Prostate gland (tissue), 2 donors: ENCODE measurements around the gene EDEM3. TPM values are rescaled to one million over a fixed set of nuclear protein-coding genes. Genes with fewer than 3 reads are reported as not detected.

Experiments used
- DNase-seq: peaks from one replicate; pipeline ENCODE4 v3.0.0-alpha.2; 2019; ENCODE audit warnings: low spot score
- H3K27ac ChIP-seq, 2 donors: fragments of 200-600 bp; sonication (generic); 2 replicates each; pipeline ENCODE4 v1.5.1; 2017 to 2019
- H3K27me3 ChIP-seq: fragments of 200-600 bp; sonication (generic); replicated peaks from 2 replicates; pipeline ENCODE4 v1.5.1; 2019; ENCODE audit not compliant: insufficient read depth
- H3K36me3 ChIP-seq, 2 donors: fragments of 200-600 bp; sonication (generic); 1 replicate in 1 of 2; 2 replicates in 1 of 2; pipeline versions ENCODE4 v1.5.1 to v1.8.1; 2017 to 2019
- H3K4me1 ChIP-seq: fragments of 200-600 bp; sonication (generic); replicated peaks from 2 replicates; pipeline ENCODE4 v1.5.1; 2019
- H3K4me3 ChIP-seq, 2 donors: fragments of 200-600 bp; sonication (generic); 2 replicates each; pipeline ENCODE4 v1.5.1; 2017 to 2019
- H3K9me3 ChIP-seq: fragments of 200-600 bp; sonication (generic); 2 replicates; pipeline ENCODE4 v1.5.1; 2017
- POLR2A ChIP-seq: fragments of 450-650 bp; IDR thresholded peaks from one replicate; pipeline ENCODE4 v1.6.1; 2016; ENCODE audit warnings: antibody characterized with exemption, mild to moderate bottlenecking
- POLR2AphosphoS5 ChIP-seq: sonication (generic); formaldehyde crosslinking; IDR thresholded peaks from one replicate; pipeline ENCODE4 v1.6.1; 2017; ENCODE audit warnings: antibody characterized with exemption
- WGBS: methylation state at CpG from one replicate; pipeline ENCODE4 v1.1.5; 2018; 5-methylcytosine and 5-hydroxymethylcytosine counted together
- intact Hi-C: fragments of 100-400 bp; cut with DNase I; formaldehyde crosslinking; loops from one replicate; pipeline ENCODE4 v1.14.2; 2022
- total RNA-seq, 2 donors: library from RNA; depleted of rRNA; stranded (reverse); fragments of >200 nt; gene quantifications; one replicate each; pipeline ENCODE4 v1.1.0, GENCODE V29; 2016
- TF ChIP-seq, protein P1 (sequence below), 4 experiments: fragments of 200-600 bp in 2 of 4; fragments of 450-650 bp in 2 of 4; sonication (generic) in 2 of 4; IDR thresholded peaks; 1 replicate in 3 of 4; 2 replicates in 1 of 4; pipeline ENCODE4 v1.5.1; 2016 to 2019; ENCODE audit warnings: antibody characterized with exemption in 4 of 4, mild to moderate bottlenecking in 2 of 4, moderate library complexity in 2 of 4

The EDEM3 gene
- total RNA-seq, 2 donors from 2014 or later, result 31.1 to 55.3 TPM

DNA sequence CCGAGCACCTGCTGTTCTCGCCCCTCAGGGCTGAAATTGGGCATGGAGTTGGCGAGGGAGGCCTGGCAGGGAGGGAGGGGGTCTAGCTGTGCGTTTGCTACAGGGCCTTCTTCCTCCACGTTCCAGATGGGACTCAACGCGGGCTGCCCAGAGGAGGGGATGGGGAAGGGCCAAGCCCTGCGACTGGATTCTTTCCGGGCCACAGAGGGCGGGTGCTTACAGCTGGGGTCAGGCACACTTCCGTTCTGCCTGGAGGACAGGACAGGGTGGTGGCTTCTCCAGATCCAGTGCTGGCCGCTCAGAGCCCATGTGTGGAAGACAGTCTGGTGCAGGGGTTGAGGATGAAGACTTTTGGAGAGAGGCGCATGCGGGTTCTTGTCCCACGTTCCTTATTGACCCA lies 90.0 kb downstream of the EDEM3 start:
- Histone ChIP-seq H3K27ac (peak overlapping the region; percentile 34 to 47), H3K4me3 (no peak overlapping the region), H3K4me1 (peaks cover 15% of the 10 kb centered on the region), H3K36me3 (no peaks in the 10 kb centered on the region), H3K27me3 (no peaks in the 10 kb centered on the region), H3K9me3 (no peaks in the 10 kb centered on the region)
- TF ChIP-seq POLR2A (no peak), POLR2AphosphoS5 (no peak)
- TF ChIP-seq, protein P1, sequence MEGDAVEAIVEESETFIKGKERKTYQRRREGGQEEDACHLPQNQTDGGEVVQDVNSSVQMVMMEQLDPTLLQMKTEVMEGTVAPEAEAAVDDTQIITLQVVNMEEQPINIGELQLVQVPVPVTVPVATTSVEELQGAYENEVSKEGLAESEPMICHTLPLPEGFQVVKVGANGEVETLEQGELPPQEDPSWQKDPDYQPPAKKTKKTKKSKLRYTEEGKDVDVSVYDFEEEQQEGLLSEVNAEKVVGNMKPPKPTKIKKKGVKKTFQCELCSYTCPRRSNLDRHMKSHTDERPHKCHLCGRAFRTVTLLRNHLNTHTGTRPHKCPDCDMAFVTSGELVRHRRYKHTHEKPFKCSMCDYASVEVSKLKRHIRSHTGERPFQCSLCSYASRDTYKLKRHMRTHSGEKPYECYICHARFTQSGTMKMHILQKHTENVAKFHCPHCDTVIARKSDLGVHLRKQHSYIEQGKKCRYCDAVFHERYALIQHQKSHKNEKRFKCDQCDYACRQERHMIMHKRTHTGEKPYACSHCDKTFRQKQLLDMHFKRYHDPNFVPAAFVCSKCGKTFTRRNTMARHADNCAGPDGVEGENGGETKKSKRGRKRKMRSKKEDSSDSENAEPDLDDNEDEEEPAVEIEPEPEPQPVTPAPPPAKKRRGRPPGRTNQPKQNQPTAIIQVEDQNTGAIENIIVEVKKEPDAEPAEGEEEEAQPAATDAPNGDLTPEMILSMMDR (IDR thresholded peaks at IDR 0.05), result no peak
- no peak for DNase-seq
- WGBS, result 85% methylated on average over 13 of the region's 15 CpGs
- intact Hi-C loops, result loop anchor here (2.0 to 10.0 kb wide), 5 partner anchors 42 to 590 kb away; no protein-coding TSS in a partner anchor

- Histone ChIP-seq H3K4me3 (peak overlapping the region in 1 of 2 donors; percentile 14), H3K27me3 (no peaks in the 10 kb centered on the region), H3K36me3 (no peaks in the 10 kb centered on the region), H3K9me3 (no peaks in the 10 kb centered on the region), H3K4me1 (peaks cover 15% of the 10 kb centered on the region), H3K27ac (peak overlapping the region; percentile 34 to 47)
- WGBS, result 26% methylated on average over 39 of the region's 40 CpGs
- intact Hi-C loops, result loop anchor here (2.0 to 10.0 kb wide), 5 partner anchors 42 to 589 kb away; no protein-coding TSS in a partner anchor
- peak; percentile 73 for DNase-seq
- peak; percentile 45 for TF ChIP-seq POLR2AphosphoS5
- TF ChIP-seq, protein P1 (IDR thresholded peaks at IDR 0.05), result peak; percentile 82 to 90 (median 86)
- TF ChIP-seq POLR2A, result no peak
Measured at GRCh38 chr1:184664042-184664660, 90.5 kb downstream of the EDEM3 start.

DNA sequence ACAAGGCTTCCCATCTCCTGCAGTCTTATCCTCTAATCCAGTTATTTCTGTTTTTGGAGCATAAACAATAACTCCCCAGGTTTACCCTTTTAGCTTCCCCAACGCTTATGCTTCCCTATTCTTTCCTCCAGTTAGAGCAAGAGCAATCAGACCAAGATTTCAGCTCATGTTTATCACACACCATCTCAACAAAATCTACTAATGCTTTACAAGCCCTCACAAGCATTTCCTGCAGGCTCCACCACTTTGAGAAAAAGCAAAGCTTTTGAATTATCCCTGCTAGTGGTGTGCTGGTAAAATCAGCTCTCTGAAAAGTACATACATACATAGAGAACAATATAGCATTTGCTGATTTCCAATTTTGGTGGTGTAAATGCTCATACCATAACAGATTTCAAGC lies 92.9 kb downstream of the EDEM3 start:
- no peak for TF ChIP-seq POLR2A
- TF ChIP-seq POLR2AphosphoS5, result no peak
- TF ChIP-seq, protein P1 (IDR thresholded peaks at IDR 0.05), result no peak
- no peak for DNase-seq
- H3K27me3 ChIP-seq, result no peaks in the 10 kb centered on the region
- H3K4me3 ChIP-seq, result no peak overlapping the region
- WGBS, result 32% methylated on average over 1 of the region's 1 CpG
- peaks cover 15% of the 10 kb centered on the region for H3K4me1 ChIP-seq
- intact Hi-C loops, result loop anchor here (5.0 to 10.0 kb wide), 4 partner anchors 40 to 587 kb away; no protein-coding TSS in a partner anchor
- peak overlapping the region in 1 of 2 donors; percentile 30 for H3K27ac ChIP-seq
- H3K9me3 ChIP-seq, result no peaks in the 10 kb centered on the region
- no peaks in the 10 kb centered on the region for H3K36me3 ChIP-seq

DNA sequence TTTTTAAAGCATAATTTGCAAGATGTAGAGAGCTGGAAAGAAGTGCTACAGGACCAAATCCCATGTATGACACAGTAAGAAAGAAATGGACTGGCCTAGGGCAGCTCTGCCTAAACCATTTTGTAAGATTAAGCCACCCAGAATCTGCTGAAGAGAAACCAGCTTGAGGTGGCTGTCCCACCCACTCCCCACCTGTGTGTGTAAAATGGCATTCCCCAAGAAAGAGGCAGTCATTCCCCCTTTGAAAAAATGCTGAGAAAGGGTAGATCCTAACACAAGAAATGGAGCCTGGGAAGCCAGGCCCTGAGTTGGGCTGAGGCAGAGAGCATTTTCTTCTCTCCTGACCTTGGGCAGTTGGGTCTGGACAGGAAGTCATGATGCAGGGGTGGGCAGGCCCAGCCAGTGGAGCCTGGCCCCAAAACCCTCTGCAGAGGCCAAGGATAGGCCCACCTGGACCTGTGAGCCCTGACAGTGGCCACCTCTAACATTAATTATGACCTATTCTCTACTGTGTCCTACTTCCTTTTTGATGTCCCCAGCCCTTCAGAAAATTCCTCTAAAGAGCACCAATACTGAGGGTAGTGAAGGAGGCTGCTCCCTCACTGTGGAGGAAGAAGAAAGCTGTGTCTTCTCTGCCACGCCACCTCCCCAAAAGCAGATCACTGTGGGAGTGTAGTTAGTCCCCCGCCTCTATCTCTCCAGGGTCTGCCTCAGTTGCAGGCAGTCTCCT lies 94.0 kb downstream of the EDEM3 start:
- no peaks in the 10 kb centered on the region for H3K27me3 ChIP-seq
- H3K9me3 ChIP-seq, result no peaks in the 10 kb centered on the region
- H3K4me3 ChIP-seq, result no peak overlapping the region
- TF ChIP-seq, protein P1 (IDR thresholded peaks at IDR 0.05), result no peak
- TF ChIP-seq POLR2AphosphoS5, result no peak
- TF ChIP-seq POLR2A, result no peak
- no peaks in the 10 kb centered on the region for H3K36me3 ChIP-seq
- WGBS, result 96% methylated on average over 2 of the region's 2 CpGs
- H3K4me1 ChIP-seq, result peaks cover 15% of the 10 kb centered on the region
- intact Hi-C loops, result loop anchor here (5.0 to 10.0 kb wide), 4 partner anchors 38 to 586 kb away; no protein-coding TSS in a partner anchor
- DNase-seq, result no peak
- peak overlapping the region; percentile 8 to 48 for H3K27ac ChIP-seq
